CD14-positive monocyte (primary cell): ENCODE measurements around the gene ACSL5. TPM values are rescaled to one million over a fixed set of nuclear protein-coding genes. Genes with fewer than 3 reads are reported as not detected.

Experiments used
- DNase-seq, 3 donors: peaks; one replicate each; pipeline ENCODE4 v3.0.0-alpha.2; 2011 to 2022
- H2AFZ ChIP-seq: 2 replicates; pipeline ENCODE4 v1.6.0; 2012; ENCODE audit warnings: mild to moderate bottlenecking, low read depth, low read length, inconsistent platforms; ENCODE audit not compliant: insufficient read depth, poor library complexity, severe bottlenecking
- H3K27ac ChIP-seq, 2 donors: 1 replicate in 1 of 2; 2 replicates in 1 of 2; pipeline ENCODE4 v1.5.1; 2012 to 2013; ENCODE audit warnings: low read length in 2 of 2, control low read depth in 1 of 2, inconsistent platforms in 1 of 2, low read depth in 1 of 2, mild to moderate bottlenecking in 1 of 2
- H3K27me3 ChIP-seq, 2 donors: one replicate each; pipeline versions ENCODE4 v1.6.0 to v1.6.1; 2011 to 2013; ENCODE audit warnings: low read length in 2 of 2; ENCODE audit not compliant: control insufficient read depth in 2 of 2, insufficient read depth in 2 of 2
- H3K36me3 ChIP-seq, 2 donors: replicated peaks in 1 of 2; 1 replicate in 1 of 2; 2 replicates in 1 of 2; pipeline versions ENCODE4 v1.5.1 to v1.6.1; 2012 to 2013; ENCODE audit warnings: low read length in 2 of 2, control low read depth in 1 of 2, inconsistent platforms in 1 of 2, mild to moderate bottlenecking in 1 of 2; ENCODE audit not compliant: insufficient read depth in 2 of 2, control insufficient read depth in 1 of 2
- H3K4me1 ChIP-seq, 2 donors: 1 replicate in 1 of 2; 2 replicates in 1 of 2; pipeline versions ENCODE4 v1.5.1 to v1.6.1; 2012 to 2013; ENCODE audit warnings: low read length in 2 of 2, control low read depth in 1 of 2, inconsistent platforms in 1 of 2, mild to moderate bottlenecking in 1 of 2, moderate library complexity in 1 of 2; ENCODE audit not compliant: insufficient read depth in 2 of 2, control insufficient read depth in 1 of 2
- H3K4me2 ChIP-seq: replicated peaks from 2 replicates; pipeline ENCODE3; 2012; ENCODE audit warnings: low read length, moderate library complexity, mild to moderate bottlenecking; ENCODE audit not compliant: poor library complexity, severe bottlenecking; ENCODE audit errors: extremely low read depth
- H3K4me3 ChIP-seq, 3 experiments: fragments of 200-600 bp in 1 of 3; sonication (generic) in 1 of 3; replicated peaks in 1 of 3; 1 replicate in 2 of 3; 2 replicates in 1 of 3; pipeline ENCODE4 v1.5.1; 2011 to 2013; ENCODE audit warnings: low read length in 3 of 3, mild to moderate bottlenecking in 3 of 3, control low read depth in 2 of 3, low read depth in 2 of 3, inconsistent platforms in 1 of 3, moderate library complexity in 1 of 3
- H3K79me2 ChIP-seq: 2 replicates; pipeline ENCODE4 v1.6.0; 2012; ENCODE audit warnings: mild to moderate bottlenecking, control low read depth, inconsistent platforms, low read length, moderate library complexity; ENCODE audit not compliant: insufficient read depth
- H3K9ac ChIP-seq: 2 replicates; pipeline ENCODE4 v1.6.0; 2017; ENCODE audit warnings: low read length, mild to moderate bottlenecking; ENCODE audit not compliant: insufficient read depth, poor library complexity, severe bottlenecking
- H3K9me3 ChIP-seq, 2 donors: replicated peaks in 1 of 2; 1 replicate in 1 of 2; 2 replicates in 1 of 2; pipeline versions ENCODE4 v1.5.1 to v1.6.1; 2012 to 2013; ENCODE audit warnings: low read length in 2 of 2, control low read depth in 1 of 2; ENCODE audit not compliant: control insufficient read depth in 1 of 2, insufficient read depth in 1 of 2
- H4K20me1 ChIP-seq: 2 replicates; pipeline ENCODE4 v1.6.0; 2012; ENCODE audit warnings: mild to moderate bottlenecking, low read length, control low read depth, moderate library complexity; ENCODE audit not compliant: insufficient read depth
- H3K27ac Mint-ChIP-seq, 7 donors: one replicate each; pipeline ENCODE4 v1.8.0; 2020; ENCODE audit warnings: mild to moderate bottlenecking in 7 of 7, mixed read lengths in 7 of 7, moderate library complexity in 6 of 7, inconsistent platforms in 2 of 7
- H3K27me3 Mint-ChIP-seq, 3 donors: one replicate each; pipeline ENCODE4 v1.8.0; 2021 to 2022; ENCODE audit warnings: low read depth in 3 of 3, mild to moderate bottlenecking in 3 of 3, mixed read lengths in 3 of 3, moderate library complexity in 3 of 3, inconsistent platforms in 1 of 3
- H3K36me3 Mint-ChIP-seq, 2 donors: one replicate each; pipeline ENCODE4 v1.8.0; 2020; ENCODE audit warnings: mixed read lengths in 2 of 2, inconsistent platforms in 1 of 2, mild to moderate bottlenecking in 1 of 2
- H3K4me1 Mint-ChIP-seq: one replicate; pipeline ENCODE4 v1.8.0; 2020; ENCODE audit warnings: mild to moderate bottlenecking, mixed read lengths
- H3K4me3 Mint-ChIP-seq, 2 donors: one replicate each; pipeline ENCODE4 v1.8.0; 2020; ENCODE audit warnings: mild to moderate bottlenecking in 2 of 2, mixed read lengths in 2 of 2, moderate library complexity in 1 of 2
- H3K9me3 Mint-ChIP-seq, 7 donors: one replicate each; pipeline ENCODE4 v1.8.0; 2020 to 2022; ENCODE audit warnings: mixed read lengths in 7 of 7, mild to moderate bottlenecking in 6 of 7, moderate library complexity in 6 of 7, inconsistent platforms in 2 of 7
- CTCF ChIP-seq: fragments of 200-600 bp; IDR thresholded peaks from one replicate; pipeline ENCODE4 v1.8.0; 2022; ENCODE audit warnings: antibody characterized with exemption, mild to moderate bottlenecking
- WGBS: methylation state at CpG from one replicate; pipeline ENCODE4 v1.1.5; 2013; ENCODE audit warnings: missing lambda C conversion rate; ENCODE audit not compliant: insufficient coverage; 5-methylcytosine and 5-hydroxymethylcytosine counted together
- intact Hi-C, 2 donors: fragments of 100-400 bp; cut with micrococcal nuclease; formaldehyde crosslinking; loops; one replicate each; pipeline versions ENCODE4 v1.15.0 to v1.15.1; 2023
- polyA plus RNA-seq, 3 donors: library from polyadenylated mRNA; depleted of rRNA in 1 of 3; unstranded in 2 of 3; stranded (reverse) in 1 of 3; fragments of 300-500 nt in 2 of 3; fragments of >200 nt in 1 of 3; fragmentation: Illumina TruSeq in 2 of 3; gene quantifications; 1 replicate in 2 of 3; 2 replicates in 1 of 3; pipeline ENCODE4 v1.2.3, GENCODE V29; 2012 to 2021

The ACSL5 gene
- polyA plus RNA-seq, 3 donors, result 27.5 to 44.4 (median 37.5) TPM

GRCh38 chr10:112374724-112375541 is 1.0 kb downstream of the ACSL5 start:
- intact Hi-C loops, result no loop called here
- Mint-ChIP-seq H3K27me3 (peaks cover 0 to 2% (median 0%) of the 10 kb centered on the region in 3 donors), H3K36me3 (peaks cover 6 to 13% of the 10 kb centered on the region in 2 donors), H3K9me3 (peaks cover 3 to 16% (median 11%) of the 10 kb centered on the region in 7 donors), H3K27ac (peak overlapping the region; percentile 95 to 100 (median 99)), H3K4me3 (peak overlapping the region; percentile 98 to 100), H3K4me1 (peaks cover 39% of the 10 kb centered on the region)
- H4K20me1 ChIP-seq, result no peaks in the 10 kb centered on the region
- peak; percentile 60 to 76 (median 65) for DNase-seq
- peaks cover 30 to 33% of the 10 kb centered on the region in 2 donors for H3K4me1 ChIP-seq
- no peaks in the 10 kb centered on the region for H3K27me3 ChIP-seq
- H3K4me3 ChIP-seq, result peak overlapping the region; percentile 62 to 81 (median 65)
- no peak for TF ChIP-seq CTCF
- H3K79me2 ChIP-seq, result peaks cover 34% of the 10 kb centered on the region
- H3K4me2 ChIP-seq, result peak overlapping the region; percentile 83
- WGBS, result 50% methylated on average over 2 of the region's 8 CpGs
- H3K27ac ChIP-seq, result peak overlapping the region; percentile 88 to 98
- H2AFZ ChIP-seq, result peak overlapping the region; percentile 84
- H3K9ac ChIP-seq, result peak overlapping the region; percentile 94
- peaks cover 0 to 7% of the 10 kb centered on the region in 2 donors for H3K36me3 ChIP-seq
- no peaks in the 10 kb centered on the region for H3K9me3 ChIP-seq

- H3K4me3 ChIP-seq, result peak overlapping the region; percentile 62 to 81 (median 65)
- no peaks in the 10 kb centered on the region for H4K20me1 ChIP-seq
- Mint-ChIP-seq H3K27ac (peak overlapping the region; percentile 95 to 100 (median 99)), H3K4me3 (peak overlapping the region; percentile 98 to 100), H3K9me3 (peaks cover 3 to 13% (median 9%) of the 10 kb centered on the region in 7 donors), H3K4me1 (peaks cover 42% of the 10 kb centered on the region), H3K27me3 (peaks cover 0 to 3% (median 0%) of the 10 kb centered on the region in 3 donors), H3K36me3 (peaks cover 15 to 23% of the 10 kb centered on the region in 2 donors)
- intact Hi-C loops, result no loop called here
- DNase-seq, result peak; percentile 79 to 89 (median 81)
- peaks cover 30 to 33% of the 10 kb centered on the region in 2 donors for H3K4me1 ChIP-seq
- H3K36me3 ChIP-seq, result peaks cover under 1 to 16% of the 10 kb centered on the region in 2 donors
- H3K9me3 ChIP-seq, result no peaks in the 10 kb centered on the region
- WGBS, result under 1% methylated on average over 13 of the region's 16 CpGs
- H3K4me2 ChIP-seq, result peak overlapping the region; percentile 83
- peaks cover 40% of the 10 kb centered on the region for H3K79me2 ChIP-seq
- no peaks in the 10 kb centered on the region for H3K27me3 ChIP-seq
- H3K9ac ChIP-seq, result peak overlapping the region; percentile 94
- H2AFZ ChIP-seq, result peak overlapping the region; percentile 84
- no peak for TF ChIP-seq CTCF
- peak overlapping the region; percentile 88 to 98 for H3K27ac ChIP-seq
Measured at GRCh38 chr10:112375721-112376395, 1.9 kb downstream of the ACSL5 start.
